ENCODE data around the gene KATNB1.

DNA sequence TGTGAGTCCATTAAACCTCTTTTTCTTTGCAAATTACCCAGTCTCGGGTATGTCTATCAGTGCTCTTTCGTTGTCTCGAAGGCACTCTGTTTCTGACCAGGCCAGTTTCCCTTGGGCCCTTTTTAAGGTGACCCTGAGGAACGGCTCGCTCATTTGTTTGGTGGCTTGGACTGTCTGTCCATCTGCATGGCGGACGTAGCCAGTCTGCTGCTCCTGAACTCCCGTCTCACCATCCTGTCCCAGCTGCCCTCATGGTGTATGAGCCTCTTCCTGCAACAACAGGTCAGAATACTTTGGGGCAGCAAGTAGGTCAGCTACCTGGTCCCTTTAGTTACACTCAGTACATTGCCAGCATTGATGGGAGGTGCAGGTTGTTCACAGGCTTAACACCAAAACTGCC is 22.0 kb upstream of the KATNB1 start:
- TF ChIP-seq POLR2A (IDR thresholded peaks at IDR 0.05) (no peak), CTCF (IDR thresholded peaks at IDR 0.05) (no peak)

All from right lobe of liver (tissue), 4 donors.